HepG2 (cell line): ENCODE measurements around the gene CCDC192. TPM values are rescaled to one million over a fixed set of nuclear protein-coding genes. Genes with fewer than 3 reads are reported as not detected.

Experiments
- ATAC-seq: fragments of 200-7000 bp; cut with Tn5 transposase; 3 replicates; pipeline ENCODE4 v1.9.1; 2020; ENCODE audit warnings: mild to moderate bottlenecking, moderate library complexity
- BruUV-seq: library from RNA; stranded (reverse); fragments of 400-500 nt; replicated peaks from 2 replicates; lab custom pipeline; 2021; lab: Mats Ljungman, UMichigan
- CTCF ChIA-PET: fragments of 300-600 bp; formaldehyde crosslinking; extraction: SDS; loops from one replicate; lab custom pipeline; 2021; ENCODE audit warnings: low total read pairs, inconsistent platforms, low intra/inter-chr PET ratio; lab: Yijun Ruan, JAX
- POLR2A ChIA-PET: fragments of 350-600 bp; sonication (Branson Sonifier 250); formaldehyde crosslinking; loops from one replicate; lab custom pipeline; 2020; ENCODE audit warnings: antibody characterized with exemption, inconsistent platforms; lab: Yijun Ruan, JAX
- DNase-seq: peaks from one replicate; pipeline ENCODE4 v3.0.0-alpha.2; 2015; ENCODE audit warnings: low spot score
- FAIRE-seq: peaks from 3 replicates; lab custom pipeline; 2011; peaks lifted over from hg19 to GRCh38; lab: Jason Lieb, UNC
- H2AFZ ChIP-seq: one replicate; pipeline ENCODE4 v1.6.1; 2011; ENCODE audit warnings: low read length, inconsistent platforms
- H3K27ac ChIP-seq: fragments of 300-600 bp; 3 replicates; pipeline ENCODE4 v1.8.0; 2011; ENCODE audit warnings: mixed run types, mild to moderate bottlenecking, mixed read lengths, low read length, inconsistent platforms; ENCODE audit not compliant: insufficient read depth; ENCODE audit errors: extremely low read length
- H3K27me3 ChIP-seq, 2 experiments: fragments of 200-600 bp in 1 of 2; 2 replicates in 1 of 2; 3 replicates in 1 of 2; pipeline versions ENCODE4 v1.6.0 to v1.8.0; 2011; ENCODE audit warnings: low read length in 2 of 2, mild to moderate bottlenecking in 2 of 2, moderate library complexity in 2 of 2, inconsistent platforms in 1 of 2; ENCODE audit not compliant: insufficient read depth in 2 of 2, control insufficient read depth in 1 of 2
- H3K36me3 ChIP-seq, 2 experiments: fragments of 200-600 bp in 1 of 2; replicated peaks in 1 of 2; 2 replicates in 1 of 2; 3 replicates in 1 of 2; pipeline versions ENCODE4 v1.5.1 to v1.8.0; 2011; ENCODE audit warnings: low read length in 2 of 2, inconsistent platforms in 1 of 2; ENCODE audit not compliant: insufficient read depth in 2 of 2, control insufficient read depth in 1 of 2
- H3K4me1 ChIP-seq: 2 replicates; pipeline ENCODE4 v1.5.1; 2012; ENCODE audit warnings: low read length, inconsistent platforms; ENCODE audit not compliant: insufficient read depth
- H3K4me2 ChIP-seq: 2 replicates; pipeline ENCODE4 v1.6.0; 2011; ENCODE audit warnings: low read depth, low read length, inconsistent platforms
- H3K4me3 ChIP-seq, 3 experiments: fragments of 200-600 bp in 1 of 3; sonication (generic), shearing (Covaris generic) in 1 of 3; replicated peaks in 1 of 3; 2 replicates each; pipeline ENCODE4 v1.5.1; 2011 to 2016; ENCODE audit warnings: low read length in 3 of 3, inconsistent platforms in 2 of 3, low read depth in 2 of 3, mild to moderate bottlenecking in 2 of 3, control low read depth in 1 of 3, mixed read lengths in 1 of 3; ENCODE audit not compliant: insufficient read depth in 1 of 3
- H3K79me2 ChIP-seq: one replicate; pipeline ENCODE4 v1.6.1; 2011; ENCODE audit warnings: low read length, inconsistent platforms; ENCODE audit not compliant: insufficient read depth
- H3K9ac ChIP-seq: 2 replicates; pipeline ENCODE4 v1.6.0; 2011; ENCODE audit warnings: mild to moderate bottlenecking, low read depth, low read length, inconsistent platforms; ENCODE audit not compliant: insufficient read depth
- H3K9me3 ChIP-seq: 2 replicates; pipeline ENCODE4 v1.5.1; 2012; ENCODE audit warnings: mild to moderate bottlenecking, low read length
- H4K20me1 ChIP-seq: 2 replicates; pipeline ENCODE4 v1.6.0; 2011; ENCODE audit warnings: inconsistent platforms, mild to moderate bottlenecking, low read length, moderate library complexity; ENCODE audit not compliant: insufficient read depth
- BHLHE40 ChIP-seq: IDR thresholded peaks from 2 replicates; pipeline ENCODE4 v1.6.1; 2011; ENCODE audit warnings: low read length, improper control_type of control experiment
- GPBP1L1 ChIP-seq: sonication (generic); formaldehyde crosslinking; IDR thresholded peaks from 2 replicates; pipeline ENCODE4 v1.5.0; 2020; ENCODE audit warnings: mild to moderate bottlenecking, missing genetic modification reagents
- HDAC6 ChIP-seq: fragments of 200-600 bp; sonication (generic); IDR thresholded peaks from 2 replicates; pipeline ENCODE4 v1.7.0; 2017; ENCODE audit warnings: mild to moderate bottlenecking, antibody characterized with exemption, low read length, low read depth
- KDM6A ChIP-seq: IDR thresholded peaks from 2 replicates; pipeline ENCODE4 v1.6.1; 2016; ENCODE audit warnings: low read depth
- MIER3 ChIP-seq: IDR thresholded peaks from 2 replicates; pipeline ENCODE4 v1.6.1; 2016; ENCODE audit warnings: missing compliant biosample characterization, borderline replicate concordance
- NFKBIZ ChIP-seq: IDR thresholded peaks from 2 replicates; pipeline ENCODE4 v1.6.1; 2018; ENCODE audit warnings: missing genetic modification reagents, missing compliant biosample characterization
- NKX3-1 ChIP-seq: sonication (generic); formaldehyde crosslinking; IDR thresholded peaks from 2 replicates; pipeline ENCODE4 v1.5.0; 2020; ENCODE audit warnings: missing genetic modification reagents
- SP4 ChIP-seq: sonication (generic); formaldehyde crosslinking; IDR thresholded peaks from 2 replicates; pipeline ENCODE4 v1.8.1; 2023; ENCODE audit warnings: mild to moderate bottlenecking, missing genetic modification reagents
- TBX3 ChIP-seq: fragments of 450-650 bp; IDR thresholded peaks from 2 replicates; pipeline ENCODE4 v1.6.1; 2017; ENCODE audit warnings: antibody characterized with exemption, mild to moderate bottlenecking, inconsistent platforms, borderline replicate concordance
- THAP8 ChIP-seq: sonication (generic); formaldehyde crosslinking; IDR thresholded peaks from 2 replicates; pipeline ENCODE4 v1.5.1; 2020; ENCODE audit warnings: missing genetic modification reagents, mild to moderate bottlenecking, borderline replicate concordance
- WGBS: methylation state at CpG from one replicate; pipeline ENCODE4 v1.1.6; 2017; ENCODE audit warnings: low lambda C conversion rate; 5-methylcytosine and 5-hydroxymethylcytosine counted together
- in situ Hi-C: cut with HindIII; loops from 2 replicates; pipeline ENCODE4 v1.10.0; 2017; ENCODE audit warnings: low pct_unique_long_range_greater_than_20kb; ENCODE audit not compliant: extremely low pct_ligation_motif_present
- intact Hi-C: fragments of 100-400 bp; cut with micrococcal nuclease; formaldehyde crosslinking; loops from one replicate; pipeline ENCODE4 v1.10.0; 2022; ENCODE audit not compliant: unreplicated experiment
- polyA plus RNA-seq, 8 experiments: library from polyadenylated mRNA; depleted of rRNA in 3 of 8; stranded (reverse) in 7 of 8; unstranded in 1 of 8; fragments of >200 nt; fragmentation: Illumina TruSeq in 4 of 8; extraction: Trizol in 4 of 8; gene quantifications; 2 replicates each; pipeline versions ENCODE4 v1.2.1 to v1.2.3, GENCODE V29; 2011 to 2016; ENCODE audit warnings: low read depth in 4 of 8, missing spikeins in 1 of 8, mixed read lengths in 1 of 8; ENCODE audit not compliant: insufficient read depth in 1 of 8
- total RNA-seq, 5 experiments: library from RNA; depleted of rRNA; stranded (reverse); fragments of >200 nt; fragmentation: Illumina TruSeq; extraction: Trizol; gene quantifications; 2 replicates each; pipeline ENCODE4 v1.2.3, GENCODE V29; 2016; ENCODE audit warnings: low read depth in 1 of 5

Gene CCDC192
- total and polyA plus RNA-seq, 2 of the 13 experiments (the other 11 are each of a cell fraction or from before 2014, with no cell fraction given), result not detected

- H3K9ac ChIP-seq, result no peak overlapping the region
- in situ Hi-C loops (no loop called here), intact Hi-C loops (no loop called here)
- H3K27me3 ChIP-seq, result no peaks in the 10 kb centered on the region; a peak in 1 of 5 replicates
- H3K36me3 ChIP-seq, result no peaks in the 10 kb centered on the region
- CTCF ChIA-PET, result no interaction called here
- TF ChIP-seq GPBP1L1 (CRISPR knock-in tag) (no peak), NKX3-1 (CRISPR knock-in tag) (no peak), SP4 (CRISPR knock-in tag) (no peak), TBX3 (no peak), HDAC6 (no peak), NFKBIZ (CRISPR knock-in tag) (no peak), MIER3 (CRISPR knock-in tag) (no peak), BHLHE40 (no peak), KDM6A (CRISPR knock-in tag) (no peak)
- no peak overlapping the region for H3K27ac ChIP-seq
- no TSS peak for BruUV-seq
- POLR2A ChIA-PET, result no interaction called here
- H4K20me1 ChIP-seq, result no peaks in the 10 kb centered on the region
- no peaks in the 10 kb centered on the region for H3K79me2 ChIP-seq
- 0% methylated on average over 1 of the region's 1 CpG for WGBS
- H3K9me3 ChIP-seq, result no peaks in the 10 kb centered on the region
- DNase-seq, result no peak
- H2AFZ ChIP-seq, result no peak overlapping the region
- FAIRE-seq, result no peak
- H3K4me3 ChIP-seq, result no peak overlapping the region
- no peak overlapping the region for H3K4me2 ChIP-seq
- ATAC-seq, result no peak
- no peaks in the 10 kb centered on the region for H3K4me1 ChIP-seq
Observed at GRCh38 chr5:127848098-127848497, 144.9 kb downstream of the CCDC192 start.

GRCh38 chr5:127849408-127849807 is 146.2 kb downstream of the CCDC192 start:
- ChIA-PET CTCF (no interaction called here), POLR2A (no interaction called here)
- no peaks in the 10 kb centered on the region for H3K4me1 ChIP-seq
- BruUV-seq, result no TSS peak
- no peaks in the 10 kb centered on the region for H3K36me3 ChIP-seq
- FAIRE-seq (no peak), DNase-seq (no peak), ATAC-seq (no peak)
- H3K4me2 ChIP-seq, result no peak overlapping the region
- H3K27ac ChIP-seq, result no peak overlapping the region
- H4K20me1 ChIP-seq, result no peaks in the 10 kb centered on the region
- no peaks in the 10 kb centered on the region for H3K9me3 ChIP-seq
- intact Hi-C loops, result no loop called here
- 81% methylated on average over 2 of the region's 2 CpGs for WGBS
- no peak overlapping the region for H2AFZ ChIP-seq
- H3K9ac ChIP-seq, result no peak overlapping the region
- in situ Hi-C loops, result no loop called here
- no peaks in the 10 kb centered on the region for H3K79me2 ChIP-seq
- TF ChIP-seq THAP8 (CRISPR knock-in tag), result no peak
- H3K4me3 ChIP-seq, result no peak overlapping the region
- no peaks in the 10 kb centered on the region for H3K27me3 ChIP-seq
